Activated CD8-positive, alpha-beta memory T cell treated with anti-CD3 and anti-CD28 coated beads for 1 hour (primary cell): ENCODE results near the gene GRB10.

Experiments
- DNase-seq, 2 donors: peaks; one replicate each; pipeline ENCODE4 v3.0.0-alpha.2; 2020; ENCODE audit warnings: low read depth in 1 of 2; ENCODE audit errors: extremely low read depth in 1 of 2

Gene GRB10

GRCh38 chr7:50782375-50783208 lies at the start of gene GRB10:
TSS of gene GRB10 (minus strand) at chr7:50782896. CDS start at chr7:50732322, 50,574 bp downstream.
- DNase-seq: no peak

- DNase-seq: no peak
Observed at GRCh38 chr7:50828801-50829200, 46.1 kb upstream of the GRB10 start.

GRCh38 chr7:50828116-50828515 lies 45.4 kb upstream of the GRB10 start:
- no peak for DNase-seq

- no peak for DNase-seq
Observed at GRCh38 chr7:50827281-50827680, 44.6 kb upstream of the GRB10 start.

- DNase-seq: no peak
Observed at GRCh38 chr7:50826371-50827172, 43.9 kb upstream of the GRB10 start.

- no peak for DNase-seq
Observed at GRCh38 chr7:50825465-50825864, 42.8 kb upstream of the GRB10 start.

GRCh38 chr7:50824882-50825281 lies 42.2 kb upstream of the GRB10 start:
- no peak for DNase-seq

- no peak for DNase-seq
Observed at GRCh38 chr7:50822706-50823105, 40.0 kb upstream of the GRB10 start.

GRCh38 chr7:50822110-50822509 lies 39.4 kb upstream of the GRB10 start:
- no peak for DNase-seq

GRCh38 chr7:50821457-50822008 lies 38.8 kb upstream of the GRB10 start:
- no peak for DNase-seq

- DNase-seq: no peak
Observed at GRCh38 chr7:50818324-50818723, 35.6 kb upstream of the GRB10 start.

- no peak for DNase-seq
Observed at GRCh38 chr7:50817561-50817960, 34.9 kb upstream of the GRB10 start.

- DNase-seq: no peak
Observed at GRCh38 chr7:50815138-50815537, 32.4 kb upstream of the GRB10 start.

- no peak for DNase-seq
Observed at GRCh38 chr7:50814166-50814565, 31.5 kb upstream of the GRB10 start.

- DNase-seq: no peak
Observed at GRCh38 chr7:50812841-50813475, 30.3 kb upstream of the GRB10 start.

GRCh38 chr7:50812094-50812493 lies 29.4 kb upstream of the GRB10 start:
- no peak for DNase-seq

GRCh38 chr7:50808282-50808888 lies 25.7 kb upstream of the GRB10 start:
- no peak for DNase-seq

GRCh38 chr7:50807026-50807730 lies 24.5 kb upstream of the GRB10 start:
- DNase-seq: no peak

- DNase-seq: no peak
Observed at GRCh38 chr7:50806143-50806542, 23.4 kb upstream of the GRB10 start.

- DNase-seq: no peak
Observed at GRCh38 chr7:50805447-50806125, 22.9 kb upstream of the GRB10 start.
